ENCODE data around the gene PLCL1.

GRCh38 chr2:197885587-197885986 is 81.2 kb downstream of the PLCL1 start:
- TF ChIP-seq, protein P1, sequence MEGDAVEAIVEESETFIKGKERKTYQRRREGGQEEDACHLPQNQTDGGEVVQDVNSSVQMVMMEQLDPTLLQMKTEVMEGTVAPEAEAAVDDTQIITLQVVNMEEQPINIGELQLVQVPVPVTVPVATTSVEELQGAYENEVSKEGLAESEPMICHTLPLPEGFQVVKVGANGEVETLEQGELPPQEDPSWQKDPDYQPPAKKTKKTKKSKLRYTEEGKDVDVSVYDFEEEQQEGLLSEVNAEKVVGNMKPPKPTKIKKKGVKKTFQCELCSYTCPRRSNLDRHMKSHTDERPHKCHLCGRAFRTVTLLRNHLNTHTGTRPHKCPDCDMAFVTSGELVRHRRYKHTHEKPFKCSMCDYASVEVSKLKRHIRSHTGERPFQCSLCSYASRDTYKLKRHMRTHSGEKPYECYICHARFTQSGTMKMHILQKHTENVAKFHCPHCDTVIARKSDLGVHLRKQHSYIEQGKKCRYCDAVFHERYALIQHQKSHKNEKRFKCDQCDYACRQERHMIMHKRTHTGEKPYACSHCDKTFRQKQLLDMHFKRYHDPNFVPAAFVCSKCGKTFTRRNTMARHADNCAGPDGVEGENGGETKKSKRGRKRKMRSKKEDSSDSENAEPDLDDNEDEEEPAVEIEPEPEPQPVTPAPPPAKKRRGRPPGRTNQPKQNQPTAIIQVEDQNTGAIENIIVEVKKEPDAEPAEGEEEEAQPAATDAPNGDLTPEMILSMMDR (IDR thresholded peaks at IDR 0.05; ENCODE audit: low read length) = no peak
- no peak for TF ChIP-seq EZH2 (optimal IDR thresholded peaks at IDR 0.05; ENCODE audit: low read depth, low read length)
